ENCODE data around the gene CEL.

Gene CEL

DNA sequence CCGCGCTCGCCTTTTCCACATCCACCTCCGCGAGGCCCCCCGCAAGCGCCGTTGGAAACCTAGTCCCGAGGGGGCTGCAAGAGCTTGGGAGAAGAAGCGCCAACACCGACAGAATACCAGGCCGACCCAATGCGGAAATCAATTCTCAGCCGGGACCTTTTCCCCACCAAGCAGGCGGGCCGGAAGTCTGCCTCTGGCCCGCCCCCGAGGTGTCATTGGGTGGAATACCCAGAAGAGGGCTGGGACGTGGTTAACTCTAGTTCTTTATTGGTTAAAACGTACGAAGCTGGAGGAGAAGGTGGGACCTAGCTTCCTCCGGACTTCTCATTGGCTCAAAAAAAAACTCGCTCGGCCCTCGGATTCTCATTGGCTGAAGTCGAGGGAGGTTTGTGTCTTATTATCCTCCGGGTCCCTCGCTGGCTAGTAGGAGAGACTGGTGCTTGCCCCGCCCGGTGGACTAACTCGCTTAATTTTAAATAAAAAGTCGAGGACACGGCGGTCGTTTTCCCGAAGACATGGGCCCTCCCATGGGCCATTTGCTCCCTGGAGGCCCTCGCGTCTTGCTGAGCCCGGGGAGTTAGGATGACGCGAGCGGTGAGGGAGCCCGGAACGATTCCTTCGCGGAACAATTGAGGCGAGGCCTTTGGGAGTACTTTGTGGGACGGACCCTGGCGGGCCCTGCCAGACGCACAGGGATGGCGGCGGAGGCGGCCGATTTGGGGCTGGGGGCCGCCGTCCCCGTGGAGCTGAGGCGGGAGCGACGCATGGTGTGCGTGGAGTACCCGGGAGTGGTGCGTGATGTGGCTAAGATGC lies 31.3 kb upstream of the CEL start, which contains the start of gene GTF3C5:
GTF3C5 (plus strand) TSS at position 681 of the 813 bp plus-strand sequence; CDS start at position 696, 15 bp downstream.
- DNase-seq (ENCODE audit: low read depth in 2 of 2): peak; percentile 99 to 100
- TF ChIP-seq, protein P1, sequence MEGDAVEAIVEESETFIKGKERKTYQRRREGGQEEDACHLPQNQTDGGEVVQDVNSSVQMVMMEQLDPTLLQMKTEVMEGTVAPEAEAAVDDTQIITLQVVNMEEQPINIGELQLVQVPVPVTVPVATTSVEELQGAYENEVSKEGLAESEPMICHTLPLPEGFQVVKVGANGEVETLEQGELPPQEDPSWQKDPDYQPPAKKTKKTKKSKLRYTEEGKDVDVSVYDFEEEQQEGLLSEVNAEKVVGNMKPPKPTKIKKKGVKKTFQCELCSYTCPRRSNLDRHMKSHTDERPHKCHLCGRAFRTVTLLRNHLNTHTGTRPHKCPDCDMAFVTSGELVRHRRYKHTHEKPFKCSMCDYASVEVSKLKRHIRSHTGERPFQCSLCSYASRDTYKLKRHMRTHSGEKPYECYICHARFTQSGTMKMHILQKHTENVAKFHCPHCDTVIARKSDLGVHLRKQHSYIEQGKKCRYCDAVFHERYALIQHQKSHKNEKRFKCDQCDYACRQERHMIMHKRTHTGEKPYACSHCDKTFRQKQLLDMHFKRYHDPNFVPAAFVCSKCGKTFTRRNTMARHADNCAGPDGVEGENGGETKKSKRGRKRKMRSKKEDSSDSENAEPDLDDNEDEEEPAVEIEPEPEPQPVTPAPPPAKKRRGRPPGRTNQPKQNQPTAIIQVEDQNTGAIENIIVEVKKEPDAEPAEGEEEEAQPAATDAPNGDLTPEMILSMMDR (IDR thresholded peaks at IDR 0.05; ENCODE audit: low read depth, low read length): no peak
- peak within 1 kb of the TSS; percentile 89 to 92 for H3K4me3 ChIP-seq (replicated peaks in 1 of 2; ENCODE audit: low read depth in 2 of 2, low read length in 2 of 2)

GRCh38 chr9:133031130-133031422 lies 30.7 kb upstream of the CEL start:
- peak overlapping the region; percentile 73 to 92 for H3K4me3 ChIP-seq (replicated peaks in 1 of 2; ENCODE audit: low read depth in 2 of 2, low read length in 2 of 2)
- DNase-seq (ENCODE audit: low read depth in 2 of 2): no peak
- TF ChIP-seq, protein P1 (IDR thresholded peaks at IDR 0.05; ENCODE audit: low read depth, low read length): no peak

GRCh38 chr9:133031496-133031911 lies 30.3 kb upstream of the CEL start:
- DNase-seq (ENCODE audit: low read depth in 2 of 2): no peak
- TF ChIP-seq, protein P1 (IDR thresholded peaks at IDR 0.05; ENCODE audit: low read depth, low read length): no peak
- H3K4me3 ChIP-seq (replicated peaks in 1 of 2; ENCODE audit: low read depth in 2 of 2, low read length in 2 of 2): peak overlapping the region; percentile 73 to 92

DNA sequence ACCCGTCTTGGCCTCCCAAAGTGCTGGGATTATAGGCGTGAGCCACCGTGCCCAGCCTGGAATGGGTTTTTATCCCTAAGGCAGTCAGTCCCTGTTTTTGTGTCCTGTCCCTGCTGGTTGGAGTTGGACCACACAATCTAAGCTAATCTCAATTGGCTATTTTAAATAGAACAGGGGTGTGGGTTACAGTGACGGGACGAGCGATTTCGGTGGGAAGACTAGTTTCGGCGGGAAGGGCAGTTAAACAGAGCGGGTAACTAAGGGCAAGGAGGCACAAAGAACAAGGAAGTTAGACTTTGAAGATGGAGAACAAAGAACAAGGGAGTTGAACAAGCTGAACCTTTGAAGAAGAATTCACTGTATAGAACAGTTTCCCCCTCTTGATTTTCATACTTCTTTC lies 29.6 kb upstream of the CEL start:
- TF ChIP-seq, protein P1 (IDR thresholded peaks at IDR 0.05; ENCODE audit: low read depth, low read length): no peak
- H3K4me3 ChIP-seq (replicated peaks in 1 of 2; ENCODE audit: low read depth in 2 of 2, low read length in 2 of 2): no peak overlapping the region
- no peak for DNase-seq (ENCODE audit: low read depth in 2 of 2)

- H3K4me3 ChIP-seq (replicated peaks in 1 of 2; ENCODE audit: low read depth in 2 of 2, low read length in 2 of 2): no peak overlapping the region
- DNase-seq (ENCODE audit: low read depth in 2 of 2): no peak
- TF ChIP-seq, protein P1 (IDR thresholded peaks at IDR 0.05; ENCODE audit: low read depth, low read length): no peak
These were observed 26.1 kb upstream of the CEL start for GRCh38 chr9:133035669-133036068.

- no peak overlapping the region for H3K4me3 ChIP-seq (replicated peaks in 1 of 2; ENCODE audit: low read depth in 2 of 2, low read length in 2 of 2)
- no peak for DNase-seq (ENCODE audit: low read depth in 2 of 2)
- TF ChIP-seq, protein P1 (IDR thresholded peaks at IDR 0.05; ENCODE audit: low read depth, low read length): no peak
These were observed 23.8 kb upstream of the CEL start for GRCh38 chr9:133037775-133038515.

All from cardiac fibroblast (primary cell).